ENCODE data around the gene OR51B5.

OR51B5 gene, protein sequence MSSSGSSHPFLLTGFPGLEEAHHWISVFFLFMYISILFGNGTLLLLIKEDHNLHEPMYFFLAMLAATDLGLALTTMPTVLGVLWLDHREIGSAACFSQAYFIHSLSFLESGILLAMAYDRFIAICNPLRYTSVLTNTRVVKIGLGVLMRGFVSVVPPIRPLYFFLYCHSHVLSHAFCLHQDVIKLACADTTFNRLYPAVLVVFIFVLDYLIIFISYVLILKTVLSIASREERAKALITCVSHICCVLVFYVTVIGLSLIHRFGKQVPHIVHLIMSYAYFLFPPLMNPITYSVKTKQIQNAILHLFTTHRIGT

DNA sequence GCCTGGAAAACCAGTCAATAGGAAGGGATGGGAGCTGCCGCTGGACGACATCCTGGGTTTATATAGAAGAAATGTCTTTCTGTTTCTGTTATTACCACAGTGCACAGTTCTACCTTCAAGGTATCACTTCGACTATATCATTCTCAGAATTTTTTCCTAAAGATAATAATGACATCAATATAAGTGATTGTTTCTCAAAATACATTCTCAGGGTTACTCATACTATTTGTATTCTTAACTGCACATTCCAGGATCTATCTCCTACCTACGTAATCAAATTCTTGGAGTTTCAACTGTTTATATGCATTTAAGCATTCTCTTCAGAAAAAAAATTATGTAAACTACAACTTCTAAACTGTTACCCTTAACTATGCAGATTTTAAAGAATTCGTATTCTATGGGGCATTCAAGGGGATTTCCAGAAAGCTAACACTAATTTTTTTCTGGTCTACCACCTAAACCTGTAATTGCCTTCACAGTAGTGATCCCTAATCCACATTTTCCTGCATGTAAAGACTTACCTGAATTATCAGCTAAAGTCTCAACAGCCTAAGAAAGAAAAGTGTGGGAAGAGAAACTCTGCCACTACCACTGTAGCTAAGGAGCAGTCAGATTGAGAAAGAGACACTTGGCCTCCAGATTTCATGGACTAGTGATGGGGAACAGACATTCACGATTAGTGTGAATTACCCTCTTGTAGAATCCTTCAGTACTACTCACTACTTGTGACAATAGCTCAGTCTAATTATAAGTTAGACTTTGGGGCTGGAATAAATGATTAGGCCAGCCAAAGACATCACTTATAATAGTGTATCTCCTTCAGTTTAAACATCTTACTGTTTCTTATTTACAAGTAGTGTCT is at the start of gene OR51B5:
OR51B5 (minus strand) TSS at position 51 of the 862 bp plus-strand sequence; CDS start at position 51, 0 bp downstream.
- H3K36me3 ChIP-seq (ENCODE audit: control insufficient read depth in 2 of 2, insufficient read depth in 2 of 2, low read length in 2 of 2) = no peaks in the 10 kb centered on the region
- H3K9me3 ChIP-seq (ENCODE audit: control insufficient read depth in 2 of 2, low read length in 2 of 2) = no peaks in the 10 kb centered on the region
- H3K27me3 ChIP-seq (ENCODE audit: control insufficient read depth in 2 of 2, insufficient read depth in 2 of 2, low read length in 2 of 2) = no peaks in the 10 kb centered on the region
- H3K4me3 ChIP-seq (ENCODE audit: low read length in 2 of 2) = no peak within 1 kb of the TSS
- no peak within 1 kb of the TSS for H3K9ac ChIP-seq (ENCODE audit: low read depth in 1 of 2, low read length in 2 of 2)
- H3K27ac ChIP-seq (ENCODE audit: low read depth in 2 of 2, low read length in 2 of 2) = no peak within 1 kb of the TSS
- no peaks in the 10 kb centered on the region for H3K4me1 ChIP-seq (ENCODE audit: control insufficient read depth in 2 of 2, insufficient read depth in 2 of 2, low read length in 2 of 2)

DNA sequence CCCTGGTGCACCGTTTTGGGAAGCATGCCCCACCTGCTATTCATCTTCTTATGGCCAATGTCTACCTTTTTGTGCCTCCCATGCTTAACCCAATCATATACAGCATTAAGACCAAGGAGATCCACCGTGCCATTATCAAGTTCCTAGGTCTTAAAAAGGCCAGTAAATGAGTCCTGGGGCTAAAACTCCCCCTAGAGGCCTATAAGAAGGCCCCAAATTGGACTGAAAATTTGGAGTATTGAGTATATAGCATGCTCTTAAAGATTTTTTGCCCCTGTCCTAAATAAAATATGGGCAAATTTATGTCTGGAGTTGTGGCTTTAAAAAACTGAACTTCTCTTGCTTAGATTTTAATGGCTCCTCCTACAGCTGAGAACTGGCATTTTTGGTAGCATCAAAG is 46.9 kb upstream of the OR51B5 start:
- Histone ChIP-seq H3K36me3 (ENCODE audit: control insufficient read depth in 2 of 2, insufficient read depth in 2 of 2, low read length in 2 of 2) (no peaks in the 10 kb centered on the region), H3K9ac (ENCODE audit: low read depth in 1 of 2, low read length in 2 of 2) (no peak overlapping the region), H3K27me3 (ENCODE audit: control insufficient read depth in 2 of 2, insufficient read depth in 2 of 2, low read length in 2 of 2) (no peaks in the 10 kb centered on the region), H3K4me1 (ENCODE audit: control insufficient read depth in 2 of 2, insufficient read depth in 2 of 2, low read length in 2 of 2) (no peaks in the 10 kb centered on the region), H3K9me3 (ENCODE audit: control insufficient read depth in 2 of 2, low read length in 2 of 2) (no peaks in the 10 kb centered on the region), H3K27ac (ENCODE audit: low read depth in 2 of 2, low read length in 2 of 2) (no peak overlapping the region), H3K4me3 (ENCODE audit: low read length in 2 of 2) (no peak overlapping the region)

DNA sequence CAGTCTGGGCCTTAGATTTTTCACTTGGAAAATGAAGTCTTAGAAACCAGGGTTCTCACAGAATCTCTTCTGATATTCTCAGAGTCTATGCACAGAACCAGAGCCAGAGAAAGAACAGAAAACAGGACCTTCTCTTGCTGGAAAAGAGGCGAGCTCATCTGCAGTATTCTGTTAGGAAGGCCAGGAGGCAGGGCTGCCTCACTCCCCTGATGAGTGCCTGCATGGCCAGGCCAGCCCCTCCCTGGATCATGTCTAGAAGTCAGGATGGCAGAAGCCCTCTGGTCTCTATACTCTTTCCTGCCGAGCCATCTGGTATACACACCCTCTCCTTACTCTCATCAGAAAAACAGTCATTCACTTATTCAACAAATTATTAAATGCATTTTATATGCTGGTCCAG is 41.0 kb upstream of the OR51B5 start:
- H3K4me3 ChIP-seq (ENCODE audit: low read length in 2 of 2) = no peak overlapping the region
- H3K9me3 ChIP-seq (ENCODE audit: control insufficient read depth in 2 of 2, low read length in 2 of 2) = no peaks in the 10 kb centered on the region
- H3K27me3 ChIP-seq (ENCODE audit: control insufficient read depth in 2 of 2, insufficient read depth in 2 of 2, low read length in 2 of 2) = no peaks in the 10 kb centered on the region
- H3K4me1 ChIP-seq (ENCODE audit: control insufficient read depth in 2 of 2, insufficient read depth in 2 of 2, low read length in 2 of 2) = no peaks in the 10 kb centered on the region
- no peak overlapping the region for H3K27ac ChIP-seq (ENCODE audit: low read depth in 2 of 2, low read length in 2 of 2)
- no peaks in the 10 kb centered on the region for H3K36me3 ChIP-seq (ENCODE audit: control insufficient read depth in 2 of 2, insufficient read depth in 2 of 2, low read length in 2 of 2)
- no peak overlapping the region for H3K9ac ChIP-seq (ENCODE audit: low read depth in 1 of 2, low read length in 2 of 2)

DNA sequence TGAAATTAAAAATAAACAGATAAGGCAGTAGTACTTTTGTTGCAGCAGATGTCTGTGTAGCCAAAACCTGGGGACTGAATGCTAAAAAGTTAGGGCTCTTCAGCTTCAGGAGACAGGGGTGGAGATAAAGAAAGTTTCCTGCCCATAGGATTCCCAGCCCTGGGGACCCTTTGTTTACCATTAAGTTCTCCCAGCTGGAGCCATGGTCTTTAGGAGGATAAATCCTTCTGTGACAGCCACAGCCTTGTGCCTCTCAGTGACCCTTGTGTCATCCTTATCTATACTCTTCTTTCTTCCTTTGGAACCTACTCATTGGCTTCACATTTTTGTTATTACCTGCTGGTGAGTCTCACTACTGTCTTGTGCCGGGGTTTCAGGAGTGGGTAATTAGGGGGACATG is 40.3 kb upstream of the OR51B5 start, which contains the start of gene OR51M1:
OR51M1 (plus strand) TSS at position 237 of the 400 bp plus-strand sequence. CDS start 5,587 bp downstream, outside the sequence.
- H3K4me1 ChIP-seq (ENCODE audit: control insufficient read depth in 2 of 2, insufficient read depth in 2 of 2, low read length in 2 of 2) = no peaks in the 10 kb centered on the region
- H3K9me3 ChIP-seq (ENCODE audit: control insufficient read depth in 2 of 2, low read length in 2 of 2) = no peaks in the 10 kb centered on the region
- H3K36me3 ChIP-seq (ENCODE audit: control insufficient read depth in 2 of 2, insufficient read depth in 2 of 2, low read length in 2 of 2) = no peaks in the 10 kb centered on the region
- no peak within 1 kb of the TSS for H3K27ac ChIP-seq (ENCODE audit: low read depth in 2 of 2, low read length in 2 of 2)
- no peaks in the 10 kb centered on the region for H3K27me3 ChIP-seq (ENCODE audit: control insufficient read depth in 2 of 2, insufficient read depth in 2 of 2, low read length in 2 of 2)
- no peak within 1 kb of the TSS for H3K4me3 ChIP-seq (ENCODE audit: low read length in 2 of 2)
- H3K9ac ChIP-seq (ENCODE audit: low read depth in 1 of 2, low read length in 2 of 2) = no peak within 1 kb of the TSS

DNA sequence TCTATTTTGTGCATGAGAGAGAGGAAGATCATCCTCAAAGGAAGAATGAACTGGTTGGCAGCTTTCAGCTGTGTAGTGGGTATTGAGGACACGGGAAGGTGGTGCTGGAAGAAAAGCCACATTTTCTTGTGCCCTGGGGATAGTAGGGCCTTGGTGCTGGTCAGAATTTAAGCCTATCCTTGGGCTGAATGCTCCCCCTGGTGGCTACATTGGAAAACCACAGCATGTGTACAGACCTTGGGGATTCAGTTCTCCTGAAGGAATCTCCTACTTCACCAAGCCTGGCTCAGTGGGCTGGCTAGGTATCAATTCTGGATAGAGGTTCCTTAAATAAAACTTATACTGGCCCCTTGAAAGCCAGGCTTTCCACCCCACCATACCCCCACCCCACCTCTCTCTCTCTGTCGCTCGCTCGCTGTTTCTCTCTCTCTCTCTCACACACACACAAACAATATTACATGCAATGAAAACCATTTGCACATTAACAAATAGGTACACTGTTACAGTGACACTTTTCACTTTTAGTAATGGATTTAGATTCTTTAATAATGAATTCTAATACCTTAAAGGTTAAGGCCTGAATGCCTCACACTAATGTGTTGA is 37.5 kb upstream of the OR51B5 start:
- no peaks in the 10 kb centered on the region for H3K4me1 ChIP-seq (ENCODE audit: control insufficient read depth in 2 of 2, insufficient read depth in 2 of 2, low read length in 2 of 2)
- H3K27ac ChIP-seq (ENCODE audit: low read depth in 2 of 2, low read length in 2 of 2) = no peak overlapping the region
- H3K9ac ChIP-seq (ENCODE audit: low read depth in 1 of 2, low read length in 2 of 2) = no peak overlapping the region
- no peaks in the 10 kb centered on the region for H3K36me3 ChIP-seq (ENCODE audit: control insufficient read depth in 2 of 2, insufficient read depth in 2 of 2, low read length in 2 of 2)
- no peaks in the 10 kb centered on the region for H3K9me3 ChIP-seq (ENCODE audit: control insufficient read depth in 2 of 2, low read length in 2 of 2)
- no peak overlapping the region for H3K4me3 ChIP-seq (ENCODE audit: low read length in 2 of 2)
- H3K27me3 ChIP-seq (ENCODE audit: control insufficient read depth in 2 of 2, insufficient read depth in 2 of 2, low read length in 2 of 2) = no peaks in the 10 kb centered on the region

DNA sequence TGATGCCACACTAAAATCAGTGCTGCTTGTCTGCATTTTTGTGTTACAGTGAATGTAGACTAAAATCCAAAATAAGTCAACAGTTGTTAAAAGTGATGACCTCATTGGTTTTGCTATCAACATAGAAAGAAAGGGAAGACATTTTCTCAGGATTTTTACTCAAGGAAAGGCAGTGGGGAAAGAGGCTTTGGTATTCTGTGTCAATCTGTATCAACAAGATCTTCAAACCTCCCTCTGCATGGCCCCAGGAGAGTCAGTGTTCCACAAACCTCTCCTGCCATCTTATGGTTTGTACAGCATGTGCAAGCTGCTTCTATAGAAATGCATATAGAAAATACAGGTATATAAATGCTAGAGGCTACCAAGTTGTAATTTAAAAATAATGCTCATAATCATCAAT is 26.5 kb upstream of the OR51B5 start:
- Histone ChIP-seq H3K27ac (ENCODE audit: low read depth in 2 of 2, low read length in 2 of 2) (no peak overlapping the region), H3K4me3 (ENCODE audit: low read length in 2 of 2) (no peak overlapping the region), H3K27me3 (ENCODE audit: control insufficient read depth in 2 of 2, insufficient read depth in 2 of 2, low read length in 2 of 2) (no peaks in the 10 kb centered on the region), H3K9ac (ENCODE audit: low read depth in 1 of 2, low read length in 2 of 2) (no peak overlapping the region), H3K9me3 (ENCODE audit: control insufficient read depth in 2 of 2, low read length in 2 of 2) (no peaks in the 10 kb centered on the region), H3K4me1 (ENCODE audit: control insufficient read depth in 2 of 2, insufficient read depth in 2 of 2, low read length in 2 of 2) (no peaks in the 10 kb centered on the region), H3K36me3 (ENCODE audit: control insufficient read depth in 2 of 2, insufficient read depth in 2 of 2, low read length in 2 of 2) (no peaks in the 10 kb centered on the region)

DNA sequence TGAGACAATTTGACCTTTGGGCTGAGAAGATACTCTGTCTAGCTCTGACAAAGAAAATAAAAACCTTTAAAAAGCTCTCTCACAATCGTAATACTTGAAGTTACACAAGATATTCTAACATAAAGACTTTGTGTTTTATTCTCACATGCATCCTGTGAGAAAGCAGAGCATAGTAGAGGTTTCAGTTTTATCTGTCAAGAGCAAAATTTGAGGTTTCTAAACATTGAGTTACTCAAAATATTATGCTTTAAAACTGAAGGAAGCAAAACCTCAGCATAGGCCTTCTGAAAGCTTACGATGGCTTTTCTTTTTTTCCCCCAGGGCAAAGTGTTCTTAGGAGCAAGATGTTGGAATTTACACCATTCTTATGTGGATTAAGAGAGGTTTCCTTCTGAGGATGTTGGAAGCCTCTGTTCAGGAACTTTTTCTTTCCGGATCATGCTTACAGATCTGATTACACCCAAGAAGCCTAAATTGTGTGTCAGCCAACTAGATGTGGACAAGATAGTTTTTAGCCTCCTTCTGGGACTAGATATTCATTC is 25.2 kb upstream of the OR51B5 start:
- Histone ChIP-seq H3K9ac (ENCODE audit: low read depth in 1 of 2, low read length in 2 of 2) (no peak overlapping the region), H3K4me3 (ENCODE audit: low read length in 2 of 2) (no peak overlapping the region), H3K4me1 (ENCODE audit: control insufficient read depth in 2 of 2, insufficient read depth in 2 of 2, low read length in 2 of 2) (no peaks in the 10 kb centered on the region), H3K36me3 (ENCODE audit: control insufficient read depth in 2 of 2, insufficient read depth in 2 of 2, low read length in 2 of 2) (no peaks in the 10 kb centered on the region), H3K27ac (ENCODE audit: low read depth in 2 of 2, low read length in 2 of 2) (no peak overlapping the region), H3K27me3 (ENCODE audit: control insufficient read depth in 2 of 2, insufficient read depth in 2 of 2, low read length in 2 of 2) (no peaks in the 10 kb centered on the region), H3K9me3 (ENCODE audit: control insufficient read depth in 2 of 2, low read length in 2 of 2) (no peaks in the 10 kb centered on the region)

DNA sequence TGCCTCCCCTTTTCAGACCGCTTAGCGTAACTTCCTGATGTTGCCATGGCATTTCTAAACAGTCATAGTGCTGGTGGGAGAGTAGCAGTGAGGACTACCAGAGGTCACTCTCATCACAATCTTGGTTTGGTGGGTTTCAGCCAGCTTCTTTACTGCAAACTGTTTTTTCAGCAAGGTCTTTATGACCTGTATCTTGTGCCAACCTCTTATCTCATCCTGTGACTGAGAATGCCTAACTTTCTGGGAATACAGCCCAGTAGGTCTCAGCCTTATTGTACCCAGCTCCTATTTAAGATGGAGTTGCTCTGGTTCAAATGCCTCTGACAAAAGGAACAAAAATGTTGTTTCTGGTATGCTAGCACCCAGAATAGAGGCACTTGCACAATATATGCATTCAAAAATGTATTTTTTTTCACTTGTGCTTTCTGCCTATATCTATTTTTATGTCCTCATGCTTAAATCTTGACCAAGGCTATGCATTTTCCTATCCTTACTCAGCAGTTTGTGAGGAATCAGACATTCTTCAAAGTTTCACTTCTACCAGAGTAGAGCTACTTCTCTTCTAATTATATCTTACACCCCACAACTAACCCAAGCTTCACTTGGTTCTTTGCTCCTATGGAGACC is 24.2 kb upstream of the OR51B5 start:
- Histone ChIP-seq H3K4me1 (ENCODE audit: control insufficient read depth in 2 of 2, insufficient read depth in 2 of 2, low read length in 2 of 2) (no peaks in the 10 kb centered on the region), H3K36me3 (ENCODE audit: control insufficient read depth in 2 of 2, insufficient read depth in 2 of 2, low read length in 2 of 2) (no peaks in the 10 kb centered on the region), H3K27ac (ENCODE audit: low read depth in 2 of 2, low read length in 2 of 2) (no peak overlapping the region), H3K9me3 (ENCODE audit: control insufficient read depth in 2 of 2, low read length in 2 of 2) (no peaks in the 10 kb centered on the region), H3K27me3 (ENCODE audit: control insufficient read depth in 2 of 2, insufficient read depth in 2 of 2, low read length in 2 of 2) (no peaks in the 10 kb centered on the region), H3K4me3 (ENCODE audit: low read length in 2 of 2) (no peak overlapping the region), H3K9ac (ENCODE audit: low read depth in 1 of 2, low read length in 2 of 2) (no peak overlapping the region)

DNA sequence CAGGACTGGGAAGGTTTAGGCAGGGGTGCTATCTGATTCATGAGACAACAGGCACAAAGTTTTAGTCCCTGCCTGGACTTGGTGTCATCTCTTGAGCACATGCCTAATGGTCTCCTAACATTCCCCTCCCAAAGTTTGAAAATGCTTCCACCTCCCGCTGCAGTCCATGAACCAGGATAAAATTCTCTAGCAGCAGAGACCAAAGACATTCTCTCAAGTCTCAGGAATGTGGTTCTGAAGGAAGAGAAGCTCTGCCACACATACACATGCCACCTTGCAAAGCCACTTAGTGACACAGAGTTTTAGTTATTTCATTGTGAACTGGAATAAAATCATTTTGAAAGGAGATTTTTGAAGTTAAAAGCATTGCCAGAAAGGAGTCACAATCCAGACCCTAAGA is 23.5 kb upstream of the OR51B5 start:
- Histone ChIP-seq H3K4me1 (ENCODE audit: control insufficient read depth in 2 of 2, insufficient read depth in 2 of 2, low read length in 2 of 2) (no peaks in the 10 kb centered on the region), H3K4me3 (ENCODE audit: low read length in 2 of 2) (no peak overlapping the region), H3K36me3 (ENCODE audit: control insufficient read depth in 2 of 2, insufficient read depth in 2 of 2, low read length in 2 of 2) (no peaks in the 10 kb centered on the region), H3K27me3 (ENCODE audit: control insufficient read depth in 2 of 2, insufficient read depth in 2 of 2, low read length in 2 of 2) (no peaks in the 10 kb centered on the region), H3K27ac (ENCODE audit: low read depth in 2 of 2, low read length in 2 of 2) (no peak overlapping the region), H3K9me3 (ENCODE audit: control insufficient read depth in 2 of 2, low read length in 2 of 2) (no peaks in the 10 kb centered on the region), H3K9ac (ENCODE audit: low read depth in 1 of 2, low read length in 2 of 2) (no peak overlapping the region)
